Fibroblast of lung (primary cell): ENCODE data around the gene OR2T1.
"Not testable (repeated sequence)": the region's sequence is repeated elsewhere in the genome, so short reads cannot be mapped to it uniquely, and the experiment has no call there.

Source experiments
- CTCF ChIP-seq, 2 donors: IDR thresholded peaks in 1 of 2; conservative IDR thresholded peaks in 1 of 2; 1 replicate in 1 of 2; 2 replicates in 1 of 2; pipeline ENCODE4 v1.5.1; 2011 to 2012; ENCODE audit warnings: low read length in 2 of 2, control low read depth in 1 of 2, inconsistent platforms in 1 of 2, low read depth in 1 of 2, mild to moderate bottlenecking in 1 of 2
- EZH2 ChIP-seq: IDR thresholded peaks from 2 replicates; pipeline ENCODE4 v1.5.1; 2012; ENCODE audit warnings: low read length, control low read depth, mild to moderate bottlenecking; ENCODE audit errors: missing control alignments

- not testable (repeated sequence) for TF ChIP-seq CTCF (conservative IDR thresholded peaks at IDR 0.05 in 1 of 2, IDR thresholded peaks at IDR 0.05 in 1 of 2; ENCODE audit: low read depth in 1 of 2, low read length in 2 of 2); EZH2
Observed at GRCh38 chr1:248456635-248457034, 53.8 kb downstream of the OR2T1 start.
